Endothelial cell of umbilical vein (primary cell): Measurements from ENCODE around the gene PM20D1. TPM values are rescaled to one million over a fixed set of nuclear protein-coding genes. Genes with fewer than 3 reads are reported as not detected.
A peak's percentile ranks its signal among the peaks of the same experiment; 100 is the strongest.

Experiments
- BruUV-seq: library from RNA; stranded (reverse); fragments of 400-500 nt; replicated peaks from 2 replicates; lab custom pipeline; 2021; lab: Mats Ljungman, UMichigan
- CTCF ChIA-PET: fragments of 300-600, 350-600 bp; sonication (Branson Sonifier 250); formaldehyde crosslinking; loops from one replicate; lab custom pipeline; 2021; ENCODE audit warnings: antibody characterized with exemption, inconsistent platforms; lab: Charles Lee
- POLR2A ChIA-PET: fragments of 300-600, 350-600 bp; sonication (Branson Sonifier 250); formaldehyde crosslinking; loops from one replicate; lab custom pipeline; 2021; ENCODE audit warnings: antibody characterized with exemption, inconsistent platforms; lab: Charles Lee
- DNase-seq: peaks from one replicate; pipeline ENCODE4 v3.0.0-alpha.2; 2011; ENCODE audit warnings: low read depth, low spot score
- FAIRE-seq: peaks from 2 replicates; lab custom pipeline; 2011; peaks lifted over from hg19 to GRCh38; lab: Jason Lieb, UNC
- H2AFZ ChIP-seq: 2 replicates; pipeline ENCODE4 v1.6.0; 2012; ENCODE audit warnings: low read depth, low read length, control low read depth, inconsistent platforms
- H3K27ac ChIP-seq: 2 replicates; pipeline ENCODE4 v1.5.1; 2011; ENCODE audit warnings: low read depth, mild to moderate bottlenecking, control low read depth, low read length, moderate library complexity; ENCODE audit not compliant: insufficient read depth
- H3K27me3 ChIP-seq, 2 experiments: 2 replicates each; pipeline versions ENCODE4 v1.6.0 to v1.6.1; 2011; ENCODE audit warnings: low read length in 2 of 2, mixed read lengths in 1 of 2; ENCODE audit not compliant: control insufficient read depth in 2 of 2, insufficient read depth in 2 of 2
- H3K36me3 ChIP-seq, 2 experiments: 2 replicates in 1 of 2; 3 replicates in 1 of 2; pipeline ENCODE4 v1.5.1; 2011; ENCODE audit warnings: low read length in 2 of 2, mild to moderate bottlenecking in 1 of 2, moderate library complexity in 1 of 2; ENCODE audit not compliant: control insufficient read depth in 2 of 2, insufficient read depth in 2 of 2; ENCODE audit errors: extremely low read depth in 1 of 2
- H3K4me1 ChIP-seq: 3 replicates; pipeline ENCODE4 v1.5.1; 2011; ENCODE audit warnings: mild to moderate bottlenecking, low read length; ENCODE audit not compliant: control insufficient read depth, insufficient read depth; ENCODE audit errors: extremely low read depth
- H3K4me2 ChIP-seq: 2 replicates; pipeline ENCODE4 v1.6.1; 2011; ENCODE audit warnings: low read length, control low read depth, mixed read lengths; ENCODE audit not compliant: insufficient read depth
- H3K4me3 ChIP-seq, 3 experiments: fragments of 200-600 bp in 1 of 3; sonication (generic), shearing (Covaris generic) in 1 of 3; replicated peaks in 1 of 3; 2 replicates each; pipeline ENCODE4 v1.5.1; 2011 to 2016; ENCODE audit warnings: control low read depth in 3 of 3, low read length in 3 of 3, mild to moderate bottlenecking in 2 of 3, inconsistent platforms in 1 of 3, low read depth in 1 of 3, moderate library complexity in 1 of 3; ENCODE audit not compliant: insufficient read depth in 1 of 3
- H3K79me2 ChIP-seq: 2 replicates; pipeline ENCODE4 v1.6.0; 2012; ENCODE audit warnings: low read length, inconsistent platforms; ENCODE audit not compliant: control insufficient read depth, insufficient read depth
- H3K9ac ChIP-seq: replicated peaks from 2 replicates; pipeline ENCODE3; 2011; ENCODE audit warnings: low read length, control low read depth; ENCODE audit not compliant: insufficient read depth; ENCODE audit errors: extremely low read depth
- H3K9me1 ChIP-seq: replicated peaks from 3 replicates; pipeline ENCODE4 v1.6.0; 2011; ENCODE audit warnings: mild to moderate bottlenecking, low read length; ENCODE audit not compliant: control insufficient read depth, insufficient read depth; ENCODE audit errors: extremely low read depth
- H3K9me3 ChIP-seq: replicated peaks from 2 replicates; pipeline ENCODE4 v1.5.1; 2012; ENCODE audit warnings: low read length, inconsistent platforms; ENCODE audit not compliant: control insufficient read depth, insufficient read depth
- H4K20me1 ChIP-seq: replicated peaks from 2 replicates; pipeline ENCODE3; 2011; ENCODE audit warnings: mild to moderate bottlenecking, low read length; ENCODE audit not compliant: control insufficient read depth, insufficient read depth; ENCODE audit errors: extremely low read depth
- EZH2 ChIP-seq: IDR thresholded peaks from 2 replicates; pipeline ENCODE4 v1.6.1; 2012; ENCODE audit warnings: borderline replicate concordance, low read depth, mild to moderate bottlenecking, moderate library complexity, low read length, inconsistent platforms; ENCODE audit not compliant: severe bottlenecking
- FOS ChIP-seq: IDR thresholded peaks from 2 replicates; pipeline ENCODE4 v1.6.1; 2011; ENCODE audit warnings: mild to moderate bottlenecking, low read length, moderate library complexity, borderline replicate concordance; ENCODE audit not compliant: insufficient read depth
- GATA2 ChIP-seq: IDR thresholded peaks from 2 replicates; pipeline ENCODE4 v1.7.0; 2011; ENCODE audit warnings: low read depth, mild to moderate bottlenecking, moderate library complexity, mixed read lengths, low read length; ENCODE audit not compliant: insufficient read length, insufficient read depth
- JUN ChIP-seq: IDR thresholded peaks from 2 replicates; pipeline ENCODE4 v1.6.1; 2011; ENCODE audit warnings: borderline replicate concordance, low read depth; ENCODE audit not compliant: insufficient read length, insufficient read depth
- MYC ChIP-seq: IDR thresholded peaks from one replicate; pipeline ENCODE4 v1.6.1; 2011; ENCODE audit warnings: mild to moderate bottlenecking, low read depth, low read length
- POLR2A ChIP-seq: IDR thresholded peaks from 2 replicates; pipeline ENCODE4 v1.6.1; 2012; ENCODE audit warnings: low read depth, mild to moderate bottlenecking, control low read depth, low read length
- POLR2AphosphoS5 ChIP-seq: IDR thresholded peaks from 2 replicates; pipeline ENCODE4 v1.6.1; 2012; ENCODE audit warnings: low read depth, mild to moderate bottlenecking, control low read depth, low read length, moderate library complexity; ENCODE audit not compliant: insufficient read depth
- dilution Hi-C: fragments of 300-500 bp; cut with MboI; formaldehyde crosslinking; loops from one replicate; pipeline ENCODE4 v1.15.0; 2019; ENCODE audit warnings: low sequenced_read_pairs; ENCODE audit not compliant: extremely low pct_ligation_motif_present
- intact Hi-C: fragments of 100-400 bp; cut with micrococcal nuclease; formaldehyde crosslinking; loops from one replicate; pipeline ENCODE4 v1.10.0; 2022
- polyA plus RNA-seq, 4 experiments: library from polyadenylated mRNA; depleted of rRNA in 3 of 4; stranded (reverse) in 3 of 4; unstranded in 1 of 4; fragments of >200 nt; gene quantifications; 2 replicates each; pipeline versions ENCODE4 v1.2.1 to v1.2.3, GENCODE V29; 2011 to 2012; ENCODE audit warnings: missing spikeins in 1 of 4
- total RNA-seq: library from RNA; stranded (reverse); gene quantifications from 2 replicates; pipeline ENCODE4 v1.2.3, GENCODE V29; 2021
- TF ChIP-seq, protein P1 (sequence below), 2 donors: IDR thresholded peaks; 1 replicate in 1 of 2; 2 replicates in 1 of 2; pipeline ENCODE4 v1.5.1; 2011; ENCODE audit warnings: low read length in 2 of 2, mild to moderate bottlenecking in 2 of 2, moderate library complexity in 2 of 2, control low read depth in 1 of 2, inconsistent platforms in 1 of 2, low read depth in 1 of 2; ENCODE audit not compliant: insufficient read depth in 1 of 2; ENCODE audit errors: extremely low read depth in 1 of 2
- TF ChIP-seq, protein P2 (sequence below): IDR thresholded peaks from 2 replicates; pipeline ENCODE4 v1.6.1; 2011; ENCODE audit not compliant: insufficient read depth, insufficient read length

Gene PM20D1
- total and polyA plus RNA-seq, 2 donors (not counting 3 experiments of a cell fraction or from before 2014, with no cell fraction given): 0.11 TPM; not detected in 1

DNA sequence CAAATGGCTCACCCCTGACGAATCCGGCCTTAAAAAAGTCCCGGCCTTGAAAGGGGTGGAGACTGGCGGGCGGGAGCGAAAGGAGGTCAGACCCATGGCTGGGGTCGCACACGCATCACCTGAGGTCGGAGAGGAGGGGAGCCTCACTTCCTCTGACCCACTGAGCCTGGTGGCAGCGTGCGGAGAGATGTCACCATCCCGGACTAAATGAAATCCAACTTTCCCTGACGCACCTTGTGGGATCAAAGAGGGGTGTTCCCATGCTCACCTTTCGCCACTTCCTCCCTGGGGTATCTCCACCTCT lies 36.2 kb downstream of the PM20D1 start:
- Histone ChIP-seq H3K4me2 (peak overlapping the region; percentile 58), H3K79me2 (peaks cover 3% of the 10 kb centered on the region), H3K27me3 (no peaks in the 10 kb centered on the region), H3K9me1 (no peaks in the 10 kb centered on the region), H3K27ac (no peak overlapping the region), H3K9me3 (no peaks in the 10 kb centered on the region), H3K9ac (peak overlapping the region; percentile 74), H3K4me1 (peaks cover 10% of the 10 kb centered on the region), H4K20me1 (no peaks in the 10 kb centered on the region), H3K36me3 (no peaks in the 10 kb centered on the region), H3K4me3 (peak overlapping the region; percentile 49 to 78 (median 76)), H2AFZ (peak overlapping the region; percentile 76)
- intact Hi-C loops: loop anchor here (1.0 to 5.0 kb wide), 4 partner anchors 19 to 120 kb away; partner anchors contain the start of gene NUCKS1
- BruUV-seq: TSS peak; percentile 28
- dilution Hi-C loops: no loop called here
- POLR2A ChIA-PET: no interaction called here
- DNase-seq (no peak), FAIRE-seq (no peak)
- CTCF ChIA-PET: interaction anchor here (1.3 kb wide), 1 partner anchor 22 kb away, joined by 4 read pairs; no protein-coding TSS in a partner anchor
- TF ChIP-seq JUN: no peak
- TF ChIP-seq FOS: no peak
- no peak for TF ChIP-seq GATA2
- TF ChIP-seq, protein P1, sequence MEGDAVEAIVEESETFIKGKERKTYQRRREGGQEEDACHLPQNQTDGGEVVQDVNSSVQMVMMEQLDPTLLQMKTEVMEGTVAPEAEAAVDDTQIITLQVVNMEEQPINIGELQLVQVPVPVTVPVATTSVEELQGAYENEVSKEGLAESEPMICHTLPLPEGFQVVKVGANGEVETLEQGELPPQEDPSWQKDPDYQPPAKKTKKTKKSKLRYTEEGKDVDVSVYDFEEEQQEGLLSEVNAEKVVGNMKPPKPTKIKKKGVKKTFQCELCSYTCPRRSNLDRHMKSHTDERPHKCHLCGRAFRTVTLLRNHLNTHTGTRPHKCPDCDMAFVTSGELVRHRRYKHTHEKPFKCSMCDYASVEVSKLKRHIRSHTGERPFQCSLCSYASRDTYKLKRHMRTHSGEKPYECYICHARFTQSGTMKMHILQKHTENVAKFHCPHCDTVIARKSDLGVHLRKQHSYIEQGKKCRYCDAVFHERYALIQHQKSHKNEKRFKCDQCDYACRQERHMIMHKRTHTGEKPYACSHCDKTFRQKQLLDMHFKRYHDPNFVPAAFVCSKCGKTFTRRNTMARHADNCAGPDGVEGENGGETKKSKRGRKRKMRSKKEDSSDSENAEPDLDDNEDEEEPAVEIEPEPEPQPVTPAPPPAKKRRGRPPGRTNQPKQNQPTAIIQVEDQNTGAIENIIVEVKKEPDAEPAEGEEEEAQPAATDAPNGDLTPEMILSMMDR (IDR thresholded peaks at IDR 0.05; ENCODE audit: extremely low read depth in 1 of 2, insufficient read depth in 1 of 2, low read depth in 1 of 2, low read length in 2 of 2): no peak
- TF ChIP-seq POLR2AphosphoS5: no peak
- no peak for TF ChIP-seq POLR2A
- TF ChIP-seq, protein P2, sequence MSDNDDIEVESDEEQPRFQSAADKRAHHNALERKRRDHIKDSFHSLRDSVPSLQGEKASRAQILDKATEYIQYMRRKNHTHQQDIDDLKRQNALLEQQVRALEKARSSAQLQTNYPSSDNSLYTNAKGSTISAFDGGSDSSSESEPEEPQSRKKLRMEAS: no peak
- no peak for TF ChIP-seq MYC
- no peak for TF ChIP-seq EZH2
